OCI-LY7 (cell line): Measurements from ENCODE around the gene POR. TPM values are rescaled to one million over a fixed set of nuclear protein-coding genes. Genes with fewer than 3 reads are reported as not detected.

Experiments
- BruUV-seq: library from RNA; stranded (reverse); fragments of 400-500 nt; replicated peaks from 2 replicates; lab custom pipeline; 2021; lab: Mats Ljungman, UMichigan
- CTCF ChIA-PET: fragments of 300-600 bp; sonication (Branson Sonifier 250); formaldehyde crosslinking; loops from one replicate; lab custom pipeline; 2022; ENCODE audit warnings: antibody characterized with exemption; ENCODE audit not compliant: unreplicated experiment; lab: Charles Lee
- POLR2A ChIA-PET: fragments of 300-600 bp; sonication (Branson Sonifier 250); formaldehyde crosslinking; loops from one replicate; lab custom pipeline; 2022; ENCODE audit warnings: antibody characterized with exemption; lab: Charles Lee
- DNase-seq: peaks from one replicate; pipeline ENCODE4 v3.0.0-alpha.2; 2015; ENCODE audit warnings: low spot score
- H2AFZ ChIP-seq: fragments of 200-600 bp; sonication (generic), shearing (Covaris generic); 2 replicates; pipeline ENCODE4 v1.6.1; 2014; ENCODE audit warnings: mild to moderate bottlenecking, antibody characterized with exemption, low read length, moderate library complexity
- H3K27ac ChIP-seq: fragments of 200-600 bp; sonication (generic); 2 replicates; pipeline ENCODE4 v1.5.1; 2014; ENCODE audit warnings: mixed run types, low read depth, mild to moderate bottlenecking, moderate library complexity, low read length, inconsistent platforms; ENCODE audit not compliant: poor library complexity, severe bottlenecking
- H3K36me3 ChIP-seq: fragments of 200-600 bp; sonication (generic); 2 replicates; pipeline ENCODE4 v1.6.1; 2014; ENCODE audit warnings: mild to moderate bottlenecking, antibody characterized with exemption, low read length, moderate library complexity, mixed read lengths; ENCODE audit not compliant: insufficient read depth
- H3K4me1 ChIP-seq: fragments of 200-600 bp; sonication (generic); 2 replicates; pipeline ENCODE4 v1.5.1; 2014; ENCODE audit warnings: mild to moderate bottlenecking, low read length; ENCODE audit not compliant: insufficient read depth, poor library complexity, severe bottlenecking
- H3K4me2 ChIP-seq: fragments of 200-600 bp; sonication (generic); 2 replicates; pipeline ENCODE4 v1.6.1; 2014; ENCODE audit warnings: mild to moderate bottlenecking, low read length
- H3K4me3 ChIP-seq: fragments of 200-600 bp; sonication (generic); 2 replicates; pipeline ENCODE4 v1.5.1; 2014; ENCODE audit warnings: mild to moderate bottlenecking, low read depth, low read length; ENCODE audit not compliant: poor library complexity, severe bottlenecking
- H3K79me2 ChIP-seq: fragments of 200-600 bp; sonication (generic); 2 replicates; pipeline ENCODE4 v1.6.1; 2016; ENCODE audit warnings: low read depth, mild to moderate bottlenecking, low read length, moderate library complexity, mixed read lengths; ENCODE audit not compliant: insufficient read depth
- H3K9me2 ChIP-seq: fragments of 200-600 bp; sonication (generic); 2 replicates; pipeline ENCODE4 v1.6.1; 2016; ENCODE audit warnings: mild to moderate bottlenecking, low read length, mixed read lengths; ENCODE audit not compliant: insufficient read depth
- H3K9me3 ChIP-seq: fragments of 200-600 bp; sonication (generic); 2 replicates; pipeline ENCODE4 v1.6.1; 2014; ENCODE audit warnings: mild to moderate bottlenecking, mixed run types, low read length, mixed read lengths
- H4K20me1 ChIP-seq: fragments of 200-600 bp; sonication (generic); 2 replicates; pipeline ENCODE4 v1.6.1; 2014; ENCODE audit warnings: mild to moderate bottlenecking, antibody characterized with exemption, low read length, moderate library complexity, mixed read lengths; ENCODE audit not compliant: insufficient read depth
- EZH2phosphoT487 ChIP-seq: fragments of 200-600 bp; sonication (generic); IDR thresholded peaks from 2 replicates; pipeline ENCODE4 v1.6.1; 2018; ENCODE audit warnings: low read depth, borderline replicate concordance, mild to moderate bottlenecking, mixed run types, antibody characterized with exemption, low read length, moderate library complexity, mixed read lengths
- intact Hi-C: fragments of 100-400 bp; cut with micrococcal nuclease; formaldehyde crosslinking; loops from one replicate; pipeline ENCODE4 v1.10.0; 2022; ENCODE audit not compliant: unreplicated experiment
- total RNA-seq, 2 experiments: library from RNA; depleted of rRNA in 1 of 2; stranded (reverse); fragments of >200 nt in 1 of 2; shearing (Covaris generic) in 1 of 2; gene quantifications; 2 replicates each; pipeline ENCODE4 v1.2.3, GENCODE V29; 2014 to 2022
- TF ChIP-seq, protein P1 (sequence below): fragments of 200-600 bp; sonication (generic); conservative IDR thresholded peaks from 2 replicates; pipeline ENCODE4 v1.5.1; 2014; ENCODE audit warnings: mild to moderate bottlenecking, antibody characterized with exemption, low read length, moderate library complexity, mixed read lengths

Gene POR
- total RNA-seq, 2 experiments from 2014 or later = 41.5 to 45.2 TPM

GRCh38 chr7:75966190-75966961, 51.4 kb downstream of the POR start:
- no peaks in the 10 kb centered on the region for H4K20me1 ChIP-seq
- no peak overlapping the region for H3K27ac ChIP-seq
- no peaks in the 10 kb centered on the region for H3K9me2 ChIP-seq
- no peaks in the 10 kb centered on the region for H3K4me1 ChIP-seq
- H3K4me2 ChIP-seq = no peak overlapping the region
- no peaks in the 10 kb centered on the region for H3K79me2 ChIP-seq
- no peaks in the 10 kb centered on the region for H3K36me3 ChIP-seq
- POLR2A ChIA-PET = interaction anchor here (0.6 to 1.2 kb wide), 2 partner anchors 30 to 125 kb away, joined by 3 to 4 read pairs; no protein-coding TSS in a partner anchor
- no TSS peak for BruUV-seq
- no peak overlapping the region for H2AFZ ChIP-seq
- CTCF ChIA-PET = no interaction called here
- intact Hi-C loops = no loop called here
- TF ChIP-seq, protein P1, sequence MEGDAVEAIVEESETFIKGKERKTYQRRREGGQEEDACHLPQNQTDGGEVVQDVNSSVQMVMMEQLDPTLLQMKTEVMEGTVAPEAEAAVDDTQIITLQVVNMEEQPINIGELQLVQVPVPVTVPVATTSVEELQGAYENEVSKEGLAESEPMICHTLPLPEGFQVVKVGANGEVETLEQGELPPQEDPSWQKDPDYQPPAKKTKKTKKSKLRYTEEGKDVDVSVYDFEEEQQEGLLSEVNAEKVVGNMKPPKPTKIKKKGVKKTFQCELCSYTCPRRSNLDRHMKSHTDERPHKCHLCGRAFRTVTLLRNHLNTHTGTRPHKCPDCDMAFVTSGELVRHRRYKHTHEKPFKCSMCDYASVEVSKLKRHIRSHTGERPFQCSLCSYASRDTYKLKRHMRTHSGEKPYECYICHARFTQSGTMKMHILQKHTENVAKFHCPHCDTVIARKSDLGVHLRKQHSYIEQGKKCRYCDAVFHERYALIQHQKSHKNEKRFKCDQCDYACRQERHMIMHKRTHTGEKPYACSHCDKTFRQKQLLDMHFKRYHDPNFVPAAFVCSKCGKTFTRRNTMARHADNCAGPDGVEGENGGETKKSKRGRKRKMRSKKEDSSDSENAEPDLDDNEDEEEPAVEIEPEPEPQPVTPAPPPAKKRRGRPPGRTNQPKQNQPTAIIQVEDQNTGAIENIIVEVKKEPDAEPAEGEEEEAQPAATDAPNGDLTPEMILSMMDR = no peak
- TF ChIP-seq EZH2phosphoT487 = no peak
- DNase-seq = no peak
- H3K9me3 ChIP-seq = no peaks in the 10 kb centered on the region
- H3K4me3 ChIP-seq = no peak overlapping the region

GRCh38 chr7:75967055-75967454, 52.1 kb downstream of the POR start:
- Histone ChIP-seq H3K4me1 (no peaks in the 10 kb centered on the region), H3K36me3 (no peaks in the 10 kb centered on the region), H3K9me2 (no peaks in the 10 kb centered on the region), H2AFZ (no peak overlapping the region), H3K9me3 (no peaks in the 10 kb centered on the region), H3K79me2 (no peaks in the 10 kb centered on the region), H3K27ac (no peak overlapping the region), H3K4me3 (no peak overlapping the region), H4K20me1 (no peaks in the 10 kb centered on the region), H3K4me2 (no peak overlapping the region)
- ChIA-PET POLR2A (interaction anchor here (0.6 kb wide), 1 partner anchor 125 kb away, joined by 3 read pairs; no protein-coding TSS in a partner anchor), CTCF (no interaction called here)
- no peak for DNase-seq
- intact Hi-C loops = no loop called here
- no peak for TF ChIP-seq EZH2phosphoT487
- TF ChIP-seq, protein P1 = no peak
- BruUV-seq = no TSS peak

DNA sequence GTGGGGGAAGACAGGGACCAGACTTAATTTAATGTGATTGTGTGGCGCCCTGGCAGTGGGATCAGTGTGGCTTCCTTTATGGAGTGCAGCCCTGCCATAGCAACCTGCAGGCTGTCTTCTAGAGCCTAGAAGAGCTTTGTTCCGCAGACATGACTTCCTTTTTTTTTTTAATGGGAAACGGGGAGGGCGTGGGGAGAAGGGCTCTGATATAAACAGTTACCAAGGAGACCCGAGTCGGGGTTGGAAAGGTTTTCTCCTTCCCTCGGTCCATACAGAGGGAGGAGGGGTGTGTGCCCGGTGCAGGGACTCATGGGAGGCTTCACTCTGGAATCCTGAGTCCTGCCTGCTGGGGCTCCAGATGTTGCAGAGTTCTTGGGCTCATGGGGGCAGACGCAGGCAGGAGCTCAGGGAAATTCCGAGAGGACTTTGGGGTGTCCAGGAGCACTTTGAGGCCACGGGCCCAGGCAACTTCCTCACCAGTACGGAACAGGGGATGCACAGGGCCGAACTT, 52.6 kb downstream of the POR start:
- H3K4me1 ChIP-seq = no peaks in the 10 kb centered on the region
- POLR2A ChIA-PET = no interaction called here
- no peak for DNase-seq
- H3K36me3 ChIP-seq = no peaks in the 10 kb centered on the region; the same call in 1 of the 2 replicates
- TF ChIP-seq, protein P1 = no peak
- TF ChIP-seq EZH2phosphoT487 = no peak
- H3K4me2 ChIP-seq = no peak overlapping the region
- H3K9me2 ChIP-seq = no peaks in the 10 kb centered on the region
- H3K9me3 ChIP-seq = no peaks in the 10 kb centered on the region
- no peaks in the 10 kb centered on the region for H4K20me1 ChIP-seq
- no peak overlapping the region for H3K27ac ChIP-seq
- intact Hi-C loops = no loop called here
- no TSS peak for BruUV-seq
- no peak overlapping the region for H3K4me3 ChIP-seq
- H3K79me2 ChIP-seq = no peaks in the 10 kb centered on the region
- CTCF ChIA-PET = no interaction called here
- no peak overlapping the region for H2AFZ ChIP-seq
